DMS153 treated with DMSO at 0.1 percent for 48 hours (cell line): Measurements from ENCODE around the gene ERMP1.
"Not testable (repeated sequence)": the region's sequence is repeated elsewhere in the genome, so short reads cannot be mapped to it uniquely, and the experiment has no call there.

Experiments used
- DNase-seq: peaks from one replicate; lab custom pipeline; 2025; ENCODE audit not compliant: unreplicated experiment; lab: John Stamatoyannopoulos, UW

Gene ERMP1

GRCh38 chr9:5825895-5826622, 6.9 kb downstream of the ERMP1 start:
- DNase-seq, result no peak

DNA sequence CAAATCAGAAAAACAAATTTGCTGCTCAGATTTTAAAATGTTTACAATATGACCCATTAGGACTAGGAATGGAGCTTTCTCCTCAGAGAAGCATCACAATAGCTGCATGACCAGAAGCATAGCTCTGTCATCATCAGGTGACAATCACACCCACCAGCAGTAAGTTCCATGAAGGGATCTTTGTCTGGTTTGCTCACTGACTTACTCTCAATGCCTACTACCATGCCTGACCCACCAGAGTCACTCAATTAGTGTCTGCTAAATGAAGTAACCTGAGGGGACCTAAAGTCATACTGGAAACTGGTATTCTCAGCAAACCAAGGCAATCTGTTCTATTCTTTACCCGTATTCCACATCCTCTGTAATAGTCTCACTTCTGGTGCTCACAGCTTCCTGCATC, 7.7 kb downstream of the ERMP1 start:
- no peak for DNase-seq

GRCh38 chr9:5820425-5820824, 12.5 kb downstream of the ERMP1 start:
- DNase-seq, result no peak

- no peak for DNase-seq
Measured at GRCh38 chr9:5819174-5819573, 13.7 kb downstream of the ERMP1 start.

DNA sequence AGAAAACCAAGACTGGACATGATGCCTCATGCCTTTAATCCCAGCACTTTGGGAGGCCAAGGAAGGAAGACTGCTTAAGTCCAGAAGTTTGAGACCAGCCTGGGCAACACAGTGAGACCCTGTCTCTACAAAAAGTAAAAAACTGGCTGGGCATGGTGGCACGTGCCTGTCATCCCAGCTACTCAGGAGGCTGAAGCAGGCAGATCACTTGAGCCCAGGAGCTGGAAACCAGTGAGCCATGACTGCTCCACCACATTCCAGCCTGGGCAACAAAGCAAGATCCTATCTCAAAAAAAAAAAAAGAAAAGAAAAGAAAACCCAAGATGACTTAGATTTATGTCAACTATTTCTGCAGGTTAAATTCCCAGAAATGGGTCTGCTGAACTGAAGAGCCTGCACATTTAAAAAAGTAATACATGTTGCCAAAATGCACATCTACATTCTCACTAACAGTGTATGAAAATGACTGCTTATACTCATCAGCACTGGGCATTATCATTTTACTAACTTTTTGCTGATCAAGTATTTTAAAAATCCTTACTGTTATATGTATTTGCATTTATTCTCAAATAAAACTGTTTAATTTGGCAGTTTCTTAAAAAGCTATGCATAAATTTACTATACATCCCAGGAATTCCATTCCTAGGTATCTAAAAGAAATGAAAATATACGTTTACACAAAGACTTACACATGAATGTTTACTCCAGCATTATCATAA, 14.3 kb downstream of the ERMP1 start:
- DNase-seq, result no peak

- DNase-seq, result no peak
Measured at GRCh38 chr9:5817862-5818261, 15.1 kb downstream of the ERMP1 start.

DNA sequence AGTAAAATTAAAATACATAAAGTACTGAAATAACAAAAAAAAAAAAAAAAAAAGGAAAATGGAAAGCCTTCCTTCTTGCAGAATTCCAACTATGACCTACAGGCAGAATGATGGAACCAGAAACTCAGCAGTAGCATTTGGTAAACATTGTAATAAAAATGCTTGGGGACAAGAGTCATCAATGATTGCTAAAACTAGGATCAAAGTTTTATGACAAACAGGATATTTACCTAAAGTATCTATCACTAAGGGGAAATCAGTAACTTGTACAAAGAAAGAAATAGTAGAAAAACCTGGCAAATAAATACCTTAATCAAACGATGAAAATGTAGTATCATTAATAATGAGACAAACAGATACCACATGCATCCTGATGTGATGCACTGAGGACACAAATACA, 17.5 kb downstream of the ERMP1 start:
- no peak for DNase-seq

- DNase-seq, result no peak
Measured at GRCh38 chr9:5813824-5814223, 19.1 kb downstream of the ERMP1 start.

- no peak for DNase-seq
Measured at GRCh38 chr9:5811751-5812150, 21.2 kb downstream of the ERMP1 start.

DNA sequence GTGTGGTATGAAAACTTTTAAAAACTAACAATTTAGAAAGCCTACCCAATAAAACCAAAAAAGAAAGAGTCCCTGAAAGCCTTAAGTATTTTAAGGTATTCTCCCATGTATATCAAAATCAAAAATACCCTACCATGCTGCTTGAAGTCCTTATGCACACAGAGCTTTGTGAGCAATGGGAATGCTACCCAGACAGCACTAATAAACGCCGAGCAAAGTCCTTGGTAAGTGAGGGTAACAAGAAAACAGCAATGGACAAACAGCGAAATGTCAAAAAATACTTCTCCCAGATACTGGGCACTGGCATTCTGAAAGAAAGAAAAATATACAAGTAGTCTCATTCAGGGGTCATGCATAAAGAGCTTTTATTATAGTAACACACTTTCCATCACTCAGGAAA, 27.4 kb downstream of the ERMP1 start:
- no peak for DNase-seq

DNA sequence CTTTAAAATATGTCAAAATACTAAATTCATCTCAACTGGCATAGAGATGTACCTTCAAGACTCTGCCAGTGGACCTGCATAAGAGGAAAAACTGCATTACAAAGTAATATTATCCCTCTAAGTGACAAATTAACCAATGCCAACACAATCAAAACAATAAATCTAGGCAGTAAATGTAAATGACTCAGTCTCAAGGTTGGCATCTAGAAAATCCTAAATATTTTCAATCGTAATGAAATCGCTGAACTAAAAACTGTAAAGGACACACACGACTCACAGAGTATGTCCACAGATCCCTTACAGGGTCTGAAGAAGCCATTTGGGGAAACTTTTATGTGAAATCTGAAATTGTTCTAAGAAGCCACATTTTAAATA, 31.2 kb downstream of the ERMP1 start:
- DNase-seq, result no peak

DNA sequence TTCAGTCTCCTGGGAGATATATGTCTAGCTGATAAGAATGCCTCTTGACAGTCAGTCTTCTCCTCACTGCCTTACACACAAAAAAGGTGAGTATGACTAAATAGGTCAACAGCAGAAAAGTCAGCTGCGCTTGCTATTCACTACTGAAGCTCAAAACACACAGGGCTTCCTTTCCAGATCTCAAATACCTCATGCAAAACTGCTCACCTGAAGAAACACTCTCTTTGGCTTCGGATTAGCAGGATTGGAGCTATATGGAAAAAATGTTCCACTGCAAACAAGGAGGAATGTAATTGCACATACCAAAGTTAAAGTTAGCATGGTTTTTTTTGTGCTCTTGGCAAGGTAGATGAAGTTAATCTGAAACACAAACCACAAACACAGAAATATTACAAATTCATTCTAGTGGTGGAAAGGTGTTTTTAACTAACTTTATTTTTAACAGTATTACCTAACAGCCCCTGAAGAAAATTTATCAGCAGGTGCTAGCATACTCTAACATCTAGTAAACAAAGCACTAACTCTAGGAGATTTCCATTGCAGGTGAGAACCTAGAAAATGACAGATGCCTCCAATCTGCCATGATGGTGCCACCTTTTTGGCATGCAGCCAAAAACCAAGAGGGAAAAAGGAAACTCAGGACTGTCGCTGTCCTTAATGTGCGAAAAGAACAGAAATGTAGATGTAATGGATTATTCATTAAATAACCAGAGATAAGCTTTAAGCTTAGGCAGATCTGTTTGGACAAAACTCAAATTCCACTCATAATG, 31.8 kb downstream of the ERMP1 start:
- no peak for DNase-seq

- not testable (repeated sequence) for DNase-seq
Measured at GRCh38 chr9:5800378-5800777, 32.5 kb downstream of the ERMP1 start.

GRCh38 chr9:5799314-5799713, 33.6 kb downstream of the ERMP1 start:
- DNase-seq, result peak; percentile 17

DNA sequence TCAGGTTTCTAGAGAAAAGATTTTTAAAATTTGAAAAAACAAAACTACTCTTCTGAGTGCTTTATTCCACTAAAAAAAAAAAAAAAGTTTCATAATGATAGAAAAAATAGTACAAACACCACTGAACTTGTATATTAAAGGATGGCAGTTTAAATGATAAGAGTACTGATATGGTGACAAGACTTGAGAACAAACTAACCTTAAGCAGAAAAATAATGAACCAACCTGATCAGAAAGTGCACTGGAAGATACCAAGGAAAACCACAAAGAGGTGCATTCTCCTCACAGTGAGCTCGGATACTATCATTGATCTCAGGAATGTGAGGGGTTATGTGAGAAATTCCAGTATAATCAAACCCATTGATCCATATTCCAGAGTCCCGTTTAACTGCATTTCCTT, 34.3 kb downstream of the ERMP1 start:
- DNase-seq, result no peak

DNA sequence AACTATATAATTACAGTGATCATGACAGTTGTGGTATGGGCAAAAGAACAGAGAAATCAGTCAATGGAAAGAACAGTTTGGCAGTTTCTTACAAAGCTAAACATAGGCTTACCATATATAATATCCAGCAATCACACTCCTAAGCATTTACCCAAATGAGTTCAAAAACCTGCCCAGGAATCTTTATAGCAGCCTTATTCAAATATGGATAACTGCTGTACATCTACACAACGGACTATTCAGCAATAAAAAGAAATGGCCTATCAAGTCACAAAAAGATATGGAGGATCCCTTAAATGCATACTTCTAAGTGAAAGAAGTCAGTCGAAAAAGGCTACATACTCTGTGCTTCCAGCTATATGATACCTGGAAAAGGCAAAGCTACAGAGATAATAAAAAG, 36.6 kb downstream of the ERMP1 start:
- DNase-seq, result no peak

- no peak for DNase-seq
Measured at GRCh38 chr9:5793812-5794211, 39.1 kb downstream of the ERMP1 start.

DNA sequence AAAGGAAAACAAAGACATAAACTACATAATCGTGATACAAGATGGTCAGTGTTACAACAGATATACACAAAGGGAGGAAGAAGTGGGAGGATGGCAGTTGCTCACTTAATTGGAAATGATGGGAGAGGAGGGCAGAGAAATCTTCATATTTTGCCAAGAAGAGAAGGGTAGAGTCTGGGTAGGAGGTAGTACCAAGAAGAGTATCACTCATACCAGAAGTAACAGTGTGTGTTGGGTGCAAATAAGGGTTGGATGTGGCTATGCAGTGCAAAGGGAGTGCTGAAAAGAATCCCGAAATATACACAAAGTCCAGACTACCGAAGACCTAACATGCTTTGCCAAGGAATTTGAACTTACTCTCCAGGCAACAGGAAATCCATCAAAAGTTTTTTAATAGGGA, 41.0 kb downstream of the ERMP1 start:
- DNase-seq, result no peak

DNA sequence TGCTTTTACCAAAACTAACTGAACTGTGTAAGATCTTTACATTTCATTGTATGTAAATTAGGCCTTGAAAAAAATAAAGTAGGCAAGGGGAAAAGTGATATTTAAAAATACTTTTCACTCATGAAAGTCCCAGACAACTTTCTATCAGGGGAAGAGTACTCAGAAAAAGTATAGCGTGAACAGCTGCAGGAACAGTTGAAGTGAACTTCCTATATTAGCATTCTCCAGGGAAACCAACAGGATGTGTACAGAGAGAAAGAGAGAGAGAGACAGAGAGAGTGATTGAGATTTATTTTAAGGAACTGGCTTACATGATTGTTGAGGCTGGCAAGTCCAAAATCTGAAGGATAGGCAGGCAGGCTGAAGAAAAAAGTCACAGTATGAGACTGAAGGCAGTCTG, 42.0 kb downstream of the ERMP1 start:
- no peak for DNase-seq

DNA sequence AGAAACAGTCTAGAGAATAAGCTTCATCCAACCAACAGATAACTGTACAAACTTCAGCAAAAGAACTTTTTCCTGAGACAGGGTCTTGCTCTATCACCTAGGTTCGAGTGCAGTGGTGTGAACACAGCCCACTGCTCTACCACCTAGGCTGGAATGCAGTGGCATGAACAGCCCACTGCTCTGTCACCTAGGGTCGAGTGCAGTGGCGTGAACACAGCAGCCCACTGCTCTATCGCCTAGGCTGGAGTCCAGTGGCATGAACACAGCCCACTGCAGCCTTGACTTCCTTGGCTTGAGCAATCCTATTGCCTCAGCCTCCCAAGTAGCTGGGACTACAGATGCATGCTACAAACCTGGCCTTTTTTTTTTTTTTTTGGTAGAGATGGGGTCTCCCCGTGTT, 43.4 kb downstream of the ERMP1 start:
- DNase-seq, result no peak

GRCh38 chr9:5787759-5788302, 45.1 kb downstream of the ERMP1 start:
- DNase-seq, result no peak

- no peak for DNase-seq
Measured at GRCh38 chr9:5787220-5787619, 45.7 kb downstream of the ERMP1 start.
